BLaER1 (cell line): ENCODE measurements around the gene HTRA2.

Experiments
- H3K27ac ChIP-seq: shearing (Covaris generic); formaldehyde crosslinking; 2 replicates; pipeline ENCODE4 v1.8.1; 2022
- H3K27me3 ChIP-seq: shearing (Covaris generic); formaldehyde crosslinking; 2 replicates; pipeline ENCODE4 v1.8.1; 2022
- H3K36me3 ChIP-seq: shearing (Covaris generic); formaldehyde crosslinking; 2 replicates; pipeline ENCODE4 v1.8.1; 2022
- H3K4me1 ChIP-seq: shearing (Covaris generic); formaldehyde crosslinking; 2 replicates; pipeline ENCODE4 v1.8.1; 2022
- H3K4me2 ChIP-seq: shearing (Covaris generic); formaldehyde crosslinking; 2 replicates; pipeline ENCODE4 v1.8.1; 2022
- H3K4me3 ChIP-seq: shearing (Covaris generic); formaldehyde crosslinking; 2 replicates; pipeline ENCODE4 v1.8.1; 2022
- H3K9ac ChIP-seq: shearing (Covaris generic); formaldehyde crosslinking; 2 replicates; pipeline ENCODE4 v1.8.1; 2022
- H3K9me3 ChIP-seq: shearing (Covaris generic); formaldehyde crosslinking; 2 replicates; pipeline ENCODE4 v1.8.1; 2022
- H4K20me1 ChIP-seq: shearing (Covaris generic); formaldehyde crosslinking; 2 replicates; pipeline ENCODE4 v1.8.1; 2022
- Cebpa-rat ChIP-seq: shearing (Covaris generic); IDR thresholded peaks from 2 replicates; pipeline ENCODE4 v1.8.1; 2022

Gene HTRA2

DNA sequence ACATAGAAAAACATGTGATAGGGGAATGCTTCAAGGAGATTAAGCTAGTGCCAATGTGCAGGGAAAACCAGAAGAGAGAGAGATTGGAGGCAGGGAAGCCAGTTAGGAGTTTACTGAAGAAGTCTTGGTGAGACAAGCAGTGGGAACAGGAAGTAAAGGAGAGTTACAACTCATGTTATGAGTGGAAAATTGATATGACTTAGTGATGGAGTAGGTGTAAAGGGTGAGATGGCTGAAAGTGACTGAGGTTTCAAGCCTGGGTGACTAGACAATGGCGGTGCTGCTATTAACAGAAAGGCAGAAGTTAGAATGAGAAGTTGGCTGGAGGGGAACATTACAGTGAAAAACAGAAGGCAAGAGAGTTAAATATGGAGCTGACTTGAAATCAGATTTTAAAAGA, 41.3 kb downstream of the HTRA2 start:
- Histone ChIP-seq H3K9ac (no peak overlapping the region), H3K4me3 (no peak overlapping the region), H4K20me1 (no peaks in the 10 kb centered on the region), H3K27me3 (no peaks in the 10 kb centered on the region), H3K27ac (no peak overlapping the region), H3K4me1 (peaks cover 26% of the 10 kb centered on the region), H3K4me2 (peak overlapping the region; percentile 20), H3K36me3 (no peaks in the 10 kb centered on the region), H3K9me3 (0 out of 2 replicates have a peak, but pooled peaks cover 3% of the 10 kb centered on the region)
- TF ChIP-seq Cebpa-rat = no peak

DNA sequence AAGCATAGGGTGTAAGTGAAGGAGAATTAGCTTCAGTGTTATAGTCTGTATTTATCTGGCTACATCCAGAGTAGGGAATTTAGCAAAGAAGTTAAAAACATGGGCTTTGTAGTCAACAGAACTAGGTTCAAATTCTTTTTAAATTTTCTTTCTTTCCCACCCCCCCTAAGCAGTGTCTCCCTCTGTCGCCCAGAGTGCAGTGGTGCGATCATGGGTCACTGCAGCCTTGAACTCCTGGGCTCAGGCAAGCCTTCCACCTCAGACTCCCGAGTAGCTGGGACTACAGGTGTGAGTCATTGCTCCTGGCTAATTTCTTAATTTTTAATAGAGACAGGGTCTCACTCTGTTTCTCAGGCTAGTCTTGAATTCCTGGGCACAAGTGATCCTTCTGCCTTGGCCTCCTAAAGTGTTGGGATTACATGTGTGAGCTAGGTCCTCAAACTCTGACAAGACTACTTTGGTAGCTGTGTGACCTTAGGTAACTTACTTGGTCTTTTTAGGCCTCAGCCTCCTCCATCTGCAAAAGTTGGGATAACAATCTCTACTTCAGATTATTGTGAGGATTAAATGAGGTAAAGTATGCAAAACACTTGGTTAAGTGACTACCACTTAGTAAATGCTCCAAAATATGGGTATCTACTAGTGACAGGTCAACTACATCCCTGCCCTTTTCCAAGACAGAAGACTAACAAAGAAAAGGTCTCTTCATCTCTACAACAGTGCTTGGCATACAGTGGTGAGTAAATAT, 42.6 kb downstream of the HTRA2 start:
- Histone ChIP-seq H3K4me1 (peaks cover 36% of the 10 kb centered on the region), H3K4me3 (no peak overlapping the region), H3K36me3 (no peaks in the 10 kb centered on the region), H4K20me1 (no peaks in the 10 kb centered on the region), H3K27me3 (no peaks in the 10 kb centered on the region), H3K9me3 (0 out of 2 replicates have a peak, but pooled peaks cover 3% of the 10 kb centered on the region), H3K4me2 (no peak overlapping the region), H3K9ac (no peak overlapping the region), H3K27ac (no peak overlapping the region)
- TF ChIP-seq Cebpa-rat = no peak

DNA sequence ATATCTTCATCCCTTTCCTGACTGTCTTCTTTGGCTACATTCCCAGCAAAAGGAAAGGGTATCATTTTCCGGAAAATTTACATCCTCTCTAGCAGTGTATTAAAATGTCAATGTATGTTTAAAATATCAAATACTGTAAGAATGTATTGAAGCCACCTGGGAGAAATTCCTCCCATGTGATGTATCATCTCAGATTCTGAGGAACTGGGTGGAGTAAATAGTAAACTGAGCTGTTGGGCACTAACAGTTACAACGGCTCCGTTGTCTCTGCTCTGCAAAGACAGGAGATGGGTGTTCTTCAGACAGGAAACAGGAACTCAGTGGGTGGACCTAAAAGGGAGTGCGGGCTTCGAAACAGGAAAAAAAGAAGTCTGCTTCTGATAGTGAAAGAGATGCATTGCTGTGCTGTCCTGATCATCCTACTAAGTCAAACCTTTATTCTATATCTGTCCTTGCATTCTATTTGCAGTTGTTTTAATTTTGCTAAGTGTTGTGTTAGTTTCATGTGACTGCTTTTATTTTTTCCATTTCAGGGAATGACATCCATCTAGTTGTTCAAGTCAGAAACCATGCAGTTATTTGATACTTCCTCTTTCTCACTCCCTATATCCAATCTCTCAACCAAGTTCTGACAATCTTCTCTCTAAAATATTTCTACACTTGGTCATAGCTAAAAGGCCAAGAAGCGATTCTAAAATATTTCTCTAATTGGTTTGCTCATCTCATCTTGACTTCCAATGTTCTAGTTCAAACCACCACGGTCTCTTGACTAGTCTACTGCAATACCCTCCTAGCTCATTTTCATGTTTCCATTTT, 44.2 kb downstream of the HTRA2 start:
- no peak overlapping the region for H3K9ac ChIP-seq
- H3K9me3 ChIP-seq = 0 out of 2 replicates have a peak, but pooled peaks cover 3% of the 10 kb centered on the region
- peak overlapping the region; percentile 54 for H3K27ac ChIP-seq
- TF ChIP-seq Cebpa-rat = no peak
- no peaks in the 10 kb centered on the region for H4K20me1 ChIP-seq
- no peaks in the 10 kb centered on the region for H3K27me3 ChIP-seq
- peak overlapping the region; percentile 14; the same call in 1 of the 2 replicates for H3K4me3 ChIP-seq
- H3K4me2 ChIP-seq = peak overlapping the region; percentile 66
- no peaks in the 10 kb centered on the region for H3K36me3 ChIP-seq
- peaks cover 42% of the 10 kb centered on the region for H3K4me1 ChIP-seq

DNA sequence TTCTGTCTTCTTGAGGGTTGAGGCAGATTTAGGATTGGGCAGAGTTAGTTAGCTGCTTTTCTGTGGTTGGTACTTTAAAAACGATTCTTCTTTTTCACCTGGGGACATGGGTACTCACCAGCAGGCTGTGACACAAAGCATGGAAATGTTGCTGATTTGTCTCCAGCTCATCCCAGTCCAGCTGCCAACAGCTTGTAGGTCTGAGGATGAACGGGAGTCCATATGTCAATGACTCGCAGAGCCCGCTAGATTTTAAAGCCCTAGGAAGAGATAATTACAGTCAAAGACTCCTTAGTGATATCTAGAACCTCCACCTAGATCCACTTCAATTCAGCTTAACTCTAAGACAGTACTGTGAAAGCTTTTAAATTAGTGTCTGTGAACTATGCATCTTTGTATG, 45.6 kb downstream of the HTRA2 start:
- Histone ChIP-seq H3K9ac (no peak overlapping the region), H3K27me3 (no peaks in the 10 kb centered on the region), H3K27ac (no peak overlapping the region), H3K4me3 (no peak overlapping the region), H3K36me3 (no peaks in the 10 kb centered on the region), H3K9me3 (0 out of 2 replicates have a peak, but pooled peaks cover 3% of the 10 kb centered on the region), H3K4me2 (no peak overlapping the region), H3K4me1 (peaks cover 42% of the 10 kb centered on the region), H4K20me1 (no peaks in the 10 kb centered on the region)
- TF ChIP-seq Cebpa-rat = no peak

DNA sequence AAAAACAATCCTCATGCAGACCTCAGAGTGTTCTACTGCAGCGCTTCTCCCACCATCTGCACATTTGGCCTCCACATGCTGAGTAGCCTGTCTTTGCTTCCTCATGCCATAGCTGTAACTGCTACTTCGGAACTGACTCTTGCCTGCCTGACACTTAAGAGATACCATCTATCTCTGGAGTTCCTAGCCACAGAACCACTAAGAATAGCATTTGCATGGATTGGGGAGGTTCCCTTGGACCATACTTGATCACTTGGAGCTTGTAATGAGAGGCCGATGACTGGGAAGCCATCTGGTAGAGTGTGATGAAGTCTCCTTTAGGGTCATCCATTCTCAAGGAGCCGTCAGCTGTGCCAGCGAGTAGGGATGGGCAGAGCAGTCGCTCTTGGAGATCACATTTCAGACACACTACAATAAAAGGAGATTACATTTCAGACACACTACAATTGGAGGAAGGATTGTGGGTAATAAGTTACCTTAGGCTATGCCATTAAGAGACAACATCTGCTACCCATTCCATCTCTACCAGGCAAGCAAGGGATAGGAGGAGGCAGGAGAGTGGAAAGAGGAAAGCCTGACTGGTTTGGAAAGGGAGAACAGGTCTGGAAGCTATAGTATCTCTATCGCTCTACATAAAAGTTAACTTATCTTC, 46.6 kb downstream of the HTRA2 start:
- Histone ChIP-seq H3K9me3 (0 out of 2 replicates have a peak, but pooled peaks cover 3% of the 10 kb centered on the region), H3K27me3 (no peaks in the 10 kb centered on the region), H3K4me3 (no peak overlapping the region), H3K9ac (no peak overlapping the region), H4K20me1 (no peaks in the 10 kb centered on the region), H3K4me1 (peaks cover 36% of the 10 kb centered on the region), H3K27ac (no peak overlapping the region), H3K36me3 (no peaks in the 10 kb centered on the region), H3K4me2 (0 out of 2 replicates have a peak overlapping the region, but pooled peaks have one; percentile 23)
- TF ChIP-seq Cebpa-rat = no peak

DNA sequence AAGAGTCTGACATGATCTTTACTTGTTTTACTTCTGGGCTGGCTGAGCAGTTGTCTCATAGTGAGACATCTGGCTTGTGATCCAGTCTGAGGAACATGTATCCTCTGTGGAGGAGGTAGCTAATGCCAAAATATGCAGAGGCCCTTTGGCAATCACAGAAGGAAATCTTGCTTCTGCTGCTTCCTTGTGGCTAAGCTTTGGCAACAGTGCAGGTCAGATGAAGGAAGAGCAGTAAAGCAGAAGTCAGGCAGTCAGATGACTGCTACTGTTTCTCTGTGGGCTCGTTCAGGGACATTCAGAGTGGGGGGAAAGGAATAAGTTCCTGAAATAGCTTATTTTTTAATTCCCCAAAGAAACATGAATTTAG, 47.1 kb downstream of the HTRA2 start:
- Histone ChIP-seq H3K27me3 (no peaks in the 10 kb centered on the region), H3K4me2 (peak overlapping the region; percentile 23; the same call in 1 of the 2 replicates), H3K36me3 (no peaks in the 10 kb centered on the region), H3K4me3 (no peak overlapping the region), H3K9ac (no peak overlapping the region), H4K20me1 (no peaks in the 10 kb centered on the region), H3K9me3 (0 out of 2 replicates have a peak, but pooled peaks cover 3% of the 10 kb centered on the region), H3K4me1 (peaks cover 32% of the 10 kb centered on the region), H3K27ac (no peak overlapping the region)
- no peak for TF ChIP-seq Cebpa-rat

DNA sequence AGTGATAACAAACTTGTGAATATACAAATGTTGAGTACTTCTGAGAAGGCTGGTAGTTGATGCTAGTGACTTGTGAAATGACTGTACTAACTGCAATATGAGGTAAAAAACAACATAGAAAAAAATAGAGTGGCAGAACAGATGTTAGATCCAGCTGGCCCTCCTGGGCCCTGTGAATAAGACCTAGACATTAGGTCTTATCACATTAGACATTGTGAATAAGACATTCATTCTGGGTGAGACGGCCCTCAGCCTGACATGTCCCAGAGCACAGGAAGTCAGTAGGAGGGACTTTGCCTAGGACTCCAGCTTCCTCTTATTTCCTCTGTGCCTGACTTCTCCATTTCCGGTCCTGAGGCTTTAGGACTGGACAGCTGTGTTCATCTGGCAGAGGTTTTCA, 47.7 kb downstream of the HTRA2 start:
- Histone ChIP-seq H3K4me1 (peaks cover 32% of the 10 kb centered on the region), H3K27ac (no peak overlapping the region)
- TF ChIP-seq Cebpa-rat = no peak

DNA sequence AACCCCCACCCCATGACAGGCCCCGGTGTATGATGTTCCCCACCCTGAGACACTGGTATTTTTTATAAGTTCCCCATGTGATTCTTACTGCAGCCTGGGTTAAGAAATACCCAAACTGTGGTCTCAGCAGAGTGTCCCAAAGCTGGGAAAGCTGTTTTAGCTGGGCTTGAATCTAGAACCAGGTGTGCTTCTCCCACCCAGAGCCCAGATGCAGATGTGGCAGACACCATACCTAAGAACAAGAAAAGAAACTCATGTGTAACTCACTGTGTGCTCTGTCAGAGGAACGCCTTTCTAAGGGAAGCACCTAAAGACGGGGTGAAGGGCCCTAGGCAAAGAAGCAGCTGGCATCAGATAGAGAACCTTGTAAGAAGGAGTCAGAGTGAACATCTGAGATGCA, 48.7 kb downstream of the HTRA2 start:
- H3K9me3 ChIP-seq = no peaks in the 10 kb centered on the region
- H3K36me3 ChIP-seq = no peaks in the 10 kb centered on the region
- no peak overlapping the region for H3K9ac ChIP-seq
- TF ChIP-seq Cebpa-rat = no peak
- no peaks in the 10 kb centered on the region for H3K27me3 ChIP-seq
- H3K4me1 ChIP-seq = peaks cover 30% of the 10 kb centered on the region
- no peak overlapping the region for H3K4me3 ChIP-seq
- H3K27ac ChIP-seq = no peak overlapping the region
- no peak overlapping the region for H3K4me2 ChIP-seq
- no peaks in the 10 kb centered on the region for H4K20me1 ChIP-seq

More for the DNA sequence above, 47.7 kb downstream of the HTRA2 start:
- peak overlapping the region; percentile 23 for H3K4me2 ChIP-seq
- no peaks in the 10 kb centered on the region for H3K27me3 ChIP-seq
- H3K36me3 ChIP-seq = no peaks in the 10 kb centered on the region
- no peak overlapping the region for H3K4me3 ChIP-seq
- no peaks in the 10 kb centered on the region for H4K20me1 ChIP-seq
- H3K9ac ChIP-seq = no peak overlapping the region
- 0 out of 2 replicates have a peak, but pooled peaks cover 3% of the 10 kb centered on the region for H3K9me3 ChIP-seq

DNA sequence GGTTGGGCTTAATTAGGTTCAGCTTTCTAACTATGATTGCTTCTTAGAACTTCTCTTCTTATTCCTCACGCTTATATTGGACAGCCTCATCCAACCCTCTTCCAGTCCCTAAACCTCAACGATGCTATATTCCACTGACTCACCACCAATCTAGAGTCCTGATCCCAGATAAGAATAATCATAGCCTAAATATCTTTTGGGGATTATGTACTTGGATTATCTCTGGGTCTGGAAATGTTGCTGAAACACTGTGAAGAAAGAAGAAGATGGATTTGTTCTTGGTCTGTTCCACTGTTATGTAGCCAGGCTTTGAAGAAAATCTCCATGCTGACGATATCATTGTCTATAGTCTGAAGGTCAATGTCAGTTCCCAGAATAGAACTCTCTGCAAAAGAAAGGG, 51.7 kb downstream of the HTRA2 start:
- H4K20me1 ChIP-seq = no peaks in the 10 kb centered on the region
- H3K36me3 ChIP-seq = no peaks in the 10 kb centered on the region
- H3K9ac ChIP-seq = no peak overlapping the region
- H3K9me3 ChIP-seq = no peaks in the 10 kb centered on the region
- no peak overlapping the region for H3K27ac ChIP-seq
- peaks cover 36% of the 10 kb centered on the region for H3K4me1 ChIP-seq
- TF ChIP-seq Cebpa-rat = no peak
- no peak overlapping the region for H3K4me3 ChIP-seq
- no peaks in the 10 kb centered on the region for H3K27me3 ChIP-seq
- H3K4me2 ChIP-seq = no peak overlapping the region
